ENCODE data around the gene ERGIC1.
A peak's percentile ranks its signal among the peaks of the same experiment; 100 is the strongest.

ERGIC1 gene

DNA sequence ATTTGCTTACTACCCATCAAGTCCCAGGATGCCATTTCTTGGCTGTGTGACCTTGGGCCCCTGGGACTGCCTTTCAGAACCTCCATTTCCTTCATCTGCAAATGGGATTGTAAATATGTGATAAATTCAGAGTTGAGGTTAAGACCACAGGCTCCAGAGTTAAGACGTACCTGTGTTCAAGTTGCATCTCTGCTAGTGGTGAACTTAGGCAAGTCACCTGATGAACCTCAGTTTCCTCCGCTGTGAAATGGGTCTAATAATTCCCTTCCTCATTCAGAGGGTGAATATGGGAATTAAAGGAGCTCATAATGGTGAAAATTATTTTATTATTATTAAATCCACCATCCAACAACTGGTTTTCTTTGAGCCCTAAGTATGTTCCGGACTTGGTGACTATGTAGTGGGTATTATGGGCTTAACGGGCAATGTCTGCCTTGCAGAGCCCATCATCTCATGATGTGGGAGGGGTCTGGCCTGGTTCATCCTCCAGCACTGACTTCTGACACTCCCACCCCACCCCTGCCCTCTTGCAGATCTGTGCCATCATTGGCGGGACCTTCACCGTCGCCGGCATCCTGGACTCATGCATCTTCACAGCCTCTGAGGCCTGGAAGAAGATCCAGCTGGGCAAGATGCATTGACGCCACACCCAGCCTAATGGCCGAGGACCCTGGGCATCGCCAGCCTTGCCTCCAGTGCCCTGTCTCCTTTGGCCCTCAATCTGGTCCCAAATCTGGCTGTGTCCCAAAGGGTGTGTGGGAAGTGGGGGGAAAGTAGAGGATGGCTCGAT lies 116.3 kb downstream of the ERGIC1 start:
- DNase-seq (ENCODE audit: low spot score) = no peak

DNA sequence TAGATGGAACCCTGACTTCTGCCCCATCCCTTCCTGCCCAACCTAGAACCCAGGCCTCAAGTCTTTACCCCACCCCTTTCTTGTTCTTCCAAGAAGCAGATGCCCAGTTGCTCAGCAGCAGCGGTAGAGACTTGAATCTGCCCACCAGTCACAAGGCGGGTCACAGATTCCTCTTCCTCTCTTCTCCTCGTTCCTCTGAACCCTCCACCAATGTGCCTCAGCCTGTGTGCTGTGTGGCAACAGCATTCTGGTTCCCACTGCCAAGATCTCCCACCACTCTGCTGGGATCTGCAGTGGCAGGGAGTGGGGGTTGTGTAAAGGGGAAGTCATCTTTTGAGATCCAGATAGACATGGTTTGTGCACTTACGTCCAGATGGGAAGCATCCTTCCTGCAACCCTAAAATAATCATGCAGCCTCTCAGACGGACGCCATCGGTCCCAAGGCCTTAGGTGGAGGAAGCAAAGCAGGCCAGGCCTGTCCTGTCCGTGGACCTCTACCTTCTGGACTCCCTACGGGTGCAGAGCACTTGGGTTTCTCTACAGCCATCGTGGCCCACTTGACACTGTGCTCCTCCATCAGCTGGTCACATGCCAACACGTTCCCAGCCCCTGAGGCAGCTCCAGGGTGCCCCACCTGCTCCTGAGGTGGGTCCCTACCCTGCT lies 117.5 kb downstream of the ERGIC1 start:
- no peak for DNase-seq (ENCODE audit: low spot score)

DNA sequence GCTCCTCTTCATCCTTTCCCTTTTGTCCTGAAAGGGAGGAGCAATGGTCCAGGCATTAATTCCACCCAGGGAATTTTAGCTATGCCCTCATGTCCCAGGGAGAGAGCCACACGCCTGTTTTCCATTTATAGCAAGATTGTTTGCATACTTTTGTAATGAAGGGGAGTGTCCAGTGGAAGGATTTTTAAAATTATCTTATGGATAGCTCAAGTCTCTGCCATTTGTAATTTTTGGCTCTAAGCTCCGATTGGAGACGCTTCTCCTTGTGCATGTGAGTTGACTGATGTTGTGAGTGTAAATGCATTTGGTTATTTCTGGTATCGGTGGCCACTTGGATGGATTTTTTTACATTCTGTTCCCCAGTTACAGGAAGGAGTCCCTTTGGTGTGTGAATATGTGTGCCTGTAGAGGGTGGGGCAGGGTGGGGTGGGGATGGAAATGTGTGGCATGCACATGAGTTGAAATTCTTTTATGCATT lies 118.0 kb downstream of the ERGIC1 start:
- no peak for DNase-seq (ENCODE audit: low spot score)

DNA sequence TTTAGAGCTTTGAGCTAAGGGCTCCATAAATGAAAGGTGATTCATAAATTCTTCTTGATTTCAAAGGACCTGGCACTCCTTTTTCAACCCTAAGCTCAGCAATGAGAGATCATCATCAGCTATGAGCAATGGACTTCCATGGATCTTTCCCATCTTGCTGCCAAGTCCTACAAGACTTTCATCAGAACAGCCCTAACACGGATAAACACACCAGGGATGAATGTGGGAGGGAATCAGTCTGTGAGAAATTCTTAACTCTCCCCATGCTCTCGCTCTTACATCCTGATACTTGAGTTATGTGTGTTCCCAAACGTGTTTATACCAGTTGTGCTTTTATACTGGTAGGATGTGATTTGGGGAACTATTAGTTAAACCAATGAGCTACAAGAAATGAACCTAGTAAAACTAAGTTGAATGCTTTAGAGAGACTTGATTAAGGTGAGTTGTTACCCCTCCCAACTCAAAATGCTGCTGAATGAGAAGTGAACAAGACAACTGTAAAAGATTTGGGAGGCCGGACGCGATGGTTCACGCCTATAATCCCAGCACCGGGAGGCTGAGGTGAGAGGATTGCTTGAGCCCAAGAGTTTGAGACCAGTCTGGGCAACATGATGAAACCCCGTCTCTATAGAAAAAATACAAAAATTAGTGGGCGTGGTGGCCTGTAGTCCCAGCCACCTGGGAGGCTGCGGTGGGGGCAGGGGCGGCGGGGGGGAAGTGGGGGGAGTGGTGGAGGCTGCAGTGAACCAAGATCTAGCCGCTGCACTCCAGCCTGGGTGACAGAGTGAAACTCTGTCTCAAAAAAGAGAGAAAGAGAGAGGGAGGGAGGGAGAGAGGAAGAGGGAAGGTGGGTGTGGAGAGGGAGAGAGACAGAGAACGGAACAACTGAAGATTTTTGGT lies 120.0 kb downstream of the ERGIC1 start:
- no peak for DNase-seq (ENCODE audit: low spot score)

DNA sequence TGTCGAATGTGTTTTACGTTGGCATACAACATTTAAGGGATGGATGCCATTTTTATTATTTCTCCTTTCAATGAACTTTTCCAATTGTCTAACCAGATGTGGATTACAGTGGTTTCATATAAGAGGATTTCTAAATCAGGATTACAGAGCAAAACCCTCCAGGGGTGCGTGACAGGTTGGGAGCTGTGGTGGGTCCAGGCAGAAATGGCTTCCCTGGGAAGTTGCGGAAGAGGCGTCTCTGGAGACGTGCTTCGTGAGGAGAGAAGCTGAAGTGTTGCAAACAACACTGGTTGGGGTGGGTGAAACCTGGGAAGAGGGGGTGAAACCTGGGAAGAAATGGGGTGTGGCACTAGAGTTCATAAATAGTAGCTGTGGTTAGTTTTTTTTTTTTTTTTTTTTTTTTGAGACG lies 120.7 kb downstream of the ERGIC1 start:
- no peak for DNase-seq (ENCODE audit: low spot score)

DNA sequence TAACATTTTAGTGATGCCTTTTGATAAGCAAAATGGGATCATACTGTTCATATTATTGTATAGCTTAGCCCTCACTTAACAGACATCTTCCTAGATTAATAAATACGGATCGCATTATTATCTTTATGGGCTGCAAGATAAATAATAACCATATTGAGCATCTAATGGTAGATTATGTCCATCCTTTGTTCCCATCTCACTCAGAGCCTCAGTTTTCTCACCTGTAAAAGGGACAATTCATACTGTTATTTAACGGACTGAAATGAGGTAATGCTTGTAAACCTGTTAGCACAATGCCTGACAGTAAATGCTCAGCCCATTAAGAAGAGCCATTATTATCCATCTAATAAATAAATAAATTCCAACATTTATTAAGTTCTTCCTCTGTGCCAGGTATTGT lies 122.2 kb downstream of the ERGIC1 start:
- no peak for DNase-seq (ENCODE audit: low spot score)

DNA sequence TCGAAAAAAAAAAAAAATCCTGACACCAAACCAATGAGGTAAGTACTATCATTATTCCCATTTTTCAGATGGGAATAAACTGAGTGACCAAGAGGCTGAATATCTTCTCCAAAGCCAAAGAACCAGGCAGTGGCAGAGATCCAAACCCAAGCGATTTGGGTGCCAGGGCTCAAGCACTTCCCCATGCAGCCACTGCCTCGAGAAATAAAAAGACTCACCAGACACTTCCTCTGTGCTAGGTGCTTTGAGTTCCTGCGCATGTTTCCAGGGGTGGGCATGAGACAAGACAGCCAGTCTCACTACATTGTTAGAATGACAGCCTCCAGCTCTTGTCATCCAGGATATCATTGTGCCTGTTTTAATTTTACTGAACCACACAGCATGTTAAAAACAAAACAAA lies 122.9 kb downstream of the ERGIC1 start:
- DNase-seq (ENCODE audit: low spot score) = no peak

DNA sequence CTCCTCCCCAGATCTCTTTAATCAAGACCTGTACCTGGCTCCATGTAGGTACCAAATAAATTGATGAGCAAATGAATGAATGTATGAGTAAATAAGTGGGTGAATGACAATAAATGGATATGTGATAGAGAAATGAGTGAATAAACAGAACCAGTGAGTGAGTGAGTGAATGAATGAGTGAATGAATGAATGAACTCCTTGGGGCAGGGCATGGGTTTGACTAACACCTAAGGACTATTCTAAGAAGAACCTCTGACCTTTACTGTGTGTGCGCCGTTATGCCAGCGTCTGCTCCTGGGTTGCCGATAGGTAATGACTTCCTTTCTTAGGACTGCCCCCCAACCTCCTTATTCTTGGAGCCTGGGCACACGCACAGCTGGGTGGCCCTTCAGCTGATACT lies 123.4 kb downstream of the ERGIC1 start:
- DNase-seq (ENCODE audit: low spot score) = no peak

DNA sequence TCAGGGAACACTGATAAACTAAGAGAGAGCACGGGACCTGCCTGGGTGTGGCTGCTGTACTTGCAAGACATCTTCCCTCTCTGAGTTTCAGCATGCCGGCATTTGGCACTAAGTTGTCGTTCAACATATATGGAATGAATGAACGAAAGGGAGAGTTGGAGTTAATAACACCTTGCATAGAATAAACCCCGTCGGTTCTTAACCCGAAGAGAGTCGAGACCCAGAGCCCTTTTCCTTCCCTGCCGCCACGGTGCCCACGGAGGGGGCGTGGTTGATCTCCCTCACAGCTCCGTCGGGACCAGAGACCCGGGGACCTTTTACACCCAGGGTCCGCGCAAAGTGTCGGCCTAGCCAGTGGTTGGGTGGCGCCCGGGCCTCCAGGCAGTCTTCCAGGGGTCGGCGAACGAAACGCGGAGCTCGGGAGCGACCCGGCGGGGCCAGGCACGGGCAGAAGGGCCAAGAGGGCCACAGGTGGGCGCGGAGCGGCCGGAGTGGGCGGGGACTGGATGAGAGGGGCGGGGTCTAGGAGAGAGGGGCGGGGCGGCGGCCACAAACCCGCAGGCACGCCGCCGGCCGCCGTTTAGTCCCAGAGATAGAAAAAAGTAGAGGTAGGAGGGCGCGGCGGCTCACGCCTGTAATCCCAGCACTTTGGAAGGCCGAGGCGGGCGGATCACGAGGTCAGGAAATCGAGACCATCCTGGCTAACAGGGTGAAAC lies 124.4 kb downstream of the ERGIC1 start:
- DNase-seq (ENCODE audit: low spot score) = peak; percentile 67

DNA sequence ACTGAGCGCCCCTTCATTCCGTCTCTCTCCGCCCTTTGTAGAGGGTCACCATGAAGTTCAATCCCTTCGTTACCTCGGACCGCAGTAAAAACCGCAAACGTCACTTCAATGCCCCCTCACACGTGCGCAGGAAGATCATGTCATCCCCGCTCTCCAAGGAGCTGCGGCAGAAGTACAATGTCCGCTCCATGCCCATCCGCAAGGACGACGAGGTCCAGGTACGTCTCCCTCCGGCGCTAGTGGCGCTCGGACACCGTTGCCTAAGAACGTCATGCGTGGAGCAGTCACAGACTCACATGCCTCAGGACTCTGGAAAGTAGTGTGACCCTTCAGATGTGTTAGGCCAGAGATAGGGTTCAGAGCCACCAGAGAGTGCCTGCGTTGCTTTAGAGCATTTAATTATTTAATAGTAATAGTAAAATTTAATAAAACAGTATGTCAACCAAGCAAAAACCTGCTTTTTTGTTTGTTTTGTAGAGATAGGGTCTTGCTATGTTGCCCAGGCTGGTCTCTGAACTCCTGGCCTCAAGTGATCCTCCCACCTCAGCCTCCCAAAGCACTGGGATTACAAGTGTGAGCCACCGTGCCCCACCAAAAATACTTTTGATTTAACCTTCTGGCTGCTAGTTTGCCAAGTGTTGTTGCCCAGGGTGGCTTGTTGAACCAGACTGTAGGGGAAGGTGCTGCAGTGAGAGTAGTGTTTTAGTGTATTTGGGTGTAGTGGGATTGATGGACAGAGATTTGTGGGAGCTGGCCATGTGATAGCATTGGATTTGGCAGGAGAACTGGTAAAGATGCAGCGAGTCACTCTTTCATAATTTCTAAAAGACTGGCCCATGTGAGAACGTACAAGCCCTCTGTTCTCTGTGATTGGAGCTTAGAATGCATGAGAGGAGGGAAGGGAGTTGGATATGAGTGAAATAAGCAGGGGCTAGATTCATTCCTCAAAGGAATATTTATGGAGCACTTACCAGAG lies 126.1 kb downstream of the ERGIC1 start:
- no peak for DNase-seq (ENCODE audit: low spot score)

DNA sequence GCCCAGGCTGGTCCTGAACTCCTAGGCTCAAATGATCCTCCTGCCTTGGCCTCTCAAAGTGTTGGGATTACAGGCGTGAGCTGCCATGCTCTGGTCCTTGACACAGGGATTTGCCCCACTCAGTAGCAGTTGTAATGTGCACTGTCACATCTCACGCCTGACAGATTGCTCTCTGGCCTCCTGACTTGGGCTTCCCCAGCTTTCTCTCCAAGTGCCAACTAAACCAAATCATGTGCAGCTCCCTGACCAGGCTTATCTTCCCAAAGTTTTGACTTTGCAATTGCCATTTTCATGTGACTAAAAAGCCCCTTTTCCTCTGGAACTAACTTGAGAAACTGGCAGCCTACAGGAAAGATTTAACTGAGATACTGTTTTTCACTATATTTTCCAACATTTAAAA lies 135.9 kb downstream of the ERGIC1 start:
- DNase-seq (ENCODE audit: low spot score) = no peak

DNA sequence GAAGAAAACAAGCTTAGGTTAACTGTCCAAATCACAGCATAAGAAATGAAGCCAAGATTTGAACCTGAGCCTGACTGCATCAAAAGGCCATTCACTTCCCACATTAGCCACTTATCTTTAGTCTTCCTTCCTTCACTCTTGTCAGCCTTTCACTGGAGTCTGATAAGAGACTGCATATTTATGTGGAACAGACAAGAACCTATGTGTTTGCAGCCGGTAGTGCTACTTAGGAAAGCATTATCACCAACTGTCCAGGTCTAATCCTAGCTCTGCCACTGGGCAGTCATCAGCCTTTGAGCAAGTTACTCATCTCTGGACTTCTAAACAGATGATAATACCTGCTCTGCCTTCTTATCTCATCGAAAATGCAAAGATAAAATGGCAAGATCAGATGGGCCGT lies 137.4 kb downstream of the ERGIC1 start:
- DNase-seq (ENCODE audit: low spot score) = no peak

DNA sequence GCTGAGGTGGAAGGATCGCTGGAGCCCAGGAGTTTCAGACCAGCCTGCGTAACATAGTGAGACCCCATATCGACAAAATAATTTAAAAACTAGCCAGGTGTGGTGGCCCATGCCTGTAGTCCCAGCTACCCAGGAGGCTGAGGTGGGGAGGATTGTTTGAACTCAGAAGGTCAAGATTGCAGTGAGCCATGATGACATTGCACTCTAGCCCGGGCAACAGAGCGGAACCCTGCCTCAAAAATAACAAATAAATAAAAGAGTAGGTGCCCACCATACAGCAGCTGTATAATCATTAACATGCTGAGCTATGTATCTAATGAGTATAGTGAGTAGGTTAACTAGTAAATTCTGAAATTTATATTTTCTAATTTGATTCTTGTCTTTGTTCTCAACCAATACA lies 138.5 kb downstream of the ERGIC1 start:
- no peak for DNase-seq (ENCODE audit: low spot score)

DNA sequence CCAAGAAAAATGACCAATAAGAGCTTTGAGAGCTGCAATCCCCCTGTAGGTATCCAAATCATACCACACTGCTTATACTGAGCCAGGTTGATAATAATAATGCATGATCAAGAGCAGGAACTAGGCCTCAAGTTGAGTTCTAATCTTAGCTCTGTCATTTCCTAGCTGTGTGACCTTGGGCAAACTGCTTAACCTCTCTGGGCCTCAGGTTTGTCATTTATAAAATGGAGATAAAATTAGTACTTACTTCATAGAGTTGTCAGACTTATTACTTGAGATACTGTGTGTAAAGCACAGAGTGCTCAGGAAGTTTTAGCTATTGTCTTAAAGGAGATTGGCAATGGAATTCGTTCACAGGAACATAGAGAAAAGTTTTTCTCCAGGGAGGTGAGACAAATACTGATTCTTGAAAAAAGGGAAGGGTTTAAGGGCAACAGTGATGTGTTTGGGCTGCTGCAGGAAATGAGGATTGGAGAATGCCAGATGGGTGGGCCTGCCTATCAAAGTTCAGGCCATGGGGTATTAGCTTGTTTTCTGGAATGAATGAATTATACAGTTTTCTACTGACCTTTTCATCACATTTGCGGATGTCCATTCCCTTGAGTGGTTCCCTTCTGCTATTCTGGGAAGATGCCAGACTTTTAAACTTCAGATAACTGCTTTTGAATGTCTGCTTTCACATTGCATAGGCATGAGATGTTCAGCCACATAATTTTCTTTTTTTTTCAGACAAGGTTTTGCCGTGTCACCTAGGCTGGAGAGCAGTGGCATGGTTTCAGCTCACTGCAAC lies 139.3 kb downstream of the ERGIC1 start:
- no peak for DNase-seq (ENCODE audit: low spot score)

DNA sequence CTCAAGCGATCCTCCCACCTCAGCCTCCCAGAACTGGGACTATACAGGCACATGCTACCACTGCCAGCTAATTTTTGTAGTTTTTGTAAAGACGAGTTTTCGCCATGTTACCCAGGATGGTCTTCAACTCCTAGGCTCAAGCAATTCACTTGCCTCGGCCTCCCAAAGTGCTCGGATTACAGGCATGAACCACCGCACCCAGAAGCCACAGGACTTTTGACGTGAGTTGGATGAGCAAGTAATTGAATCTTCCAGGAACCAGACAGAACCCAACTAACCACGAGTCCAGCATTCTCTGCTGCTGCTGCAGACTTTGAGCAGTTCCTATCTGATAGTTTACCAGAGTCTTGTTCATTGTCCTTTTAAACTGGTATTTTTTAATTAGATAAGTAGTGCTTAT lies 139.9 kb downstream of the ERGIC1 start:
- DNase-seq (ENCODE audit: low spot score) = no peak

DNA sequence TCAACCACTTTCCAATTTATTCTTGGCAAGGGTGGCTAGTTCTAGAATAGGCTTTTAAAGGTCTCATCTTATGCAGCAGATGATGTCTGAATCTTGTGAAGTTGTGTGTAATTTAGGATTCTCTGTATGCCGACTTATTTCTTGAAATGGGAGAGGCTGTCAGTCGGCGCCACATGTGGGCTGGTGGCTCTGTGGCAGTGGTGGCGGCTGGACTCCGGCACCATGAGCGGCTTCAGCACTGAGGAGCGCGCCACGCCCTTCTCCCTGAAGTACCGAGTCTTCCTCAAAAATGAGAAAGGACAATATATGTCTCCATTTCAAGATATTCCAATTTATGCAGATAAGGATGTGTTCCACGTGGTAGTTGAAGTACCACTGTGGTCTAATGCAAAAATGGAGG lies 141.2 kb downstream of the ERGIC1 start:
- no peak for DNase-seq (ENCODE audit: low spot score)

DNA sequence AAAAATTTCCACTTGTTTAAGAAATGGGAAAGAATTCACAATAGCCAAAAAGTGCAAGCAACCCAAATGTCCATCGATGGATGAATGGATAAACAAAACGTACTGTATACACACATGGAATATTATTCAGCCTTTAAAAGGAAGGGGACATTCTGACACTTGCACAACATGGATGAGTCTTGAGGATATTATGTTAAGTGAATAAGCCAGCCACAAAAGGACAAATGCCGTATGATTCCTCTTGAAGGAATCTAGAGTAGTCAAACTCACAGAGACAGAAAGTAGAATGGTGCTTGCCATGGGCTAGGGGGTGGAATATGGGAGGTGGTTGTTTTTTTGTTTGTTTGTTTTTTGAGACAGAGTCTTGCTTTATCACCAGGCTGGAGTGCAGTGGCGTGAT lies 145.7 kb downstream of the ERGIC1 start:
- DNase-seq (ENCODE audit: low spot score) = no peak

DNA sequence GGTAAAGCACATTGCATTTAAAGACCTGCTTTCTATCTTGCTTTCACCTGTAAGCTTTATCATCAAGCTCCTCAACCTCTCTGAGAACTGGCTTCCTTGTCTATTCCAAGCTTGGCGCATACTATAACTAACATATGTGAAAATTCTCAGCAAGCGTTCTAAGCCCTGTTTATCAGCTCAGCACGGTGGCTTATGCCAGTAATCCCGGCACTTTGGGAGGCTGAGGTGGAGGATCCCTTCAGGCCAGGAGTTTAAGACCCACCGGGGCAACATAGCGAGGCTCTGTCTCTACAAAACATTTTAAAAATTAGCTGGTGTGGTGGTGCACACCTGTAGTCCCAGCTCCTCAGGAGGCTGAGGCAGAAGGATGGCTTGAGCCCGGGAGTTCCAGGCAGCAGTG lies 147.9 kb downstream of the ERGIC1 start:
- no peak for DNase-seq (ENCODE audit: low spot score)

DNA sequence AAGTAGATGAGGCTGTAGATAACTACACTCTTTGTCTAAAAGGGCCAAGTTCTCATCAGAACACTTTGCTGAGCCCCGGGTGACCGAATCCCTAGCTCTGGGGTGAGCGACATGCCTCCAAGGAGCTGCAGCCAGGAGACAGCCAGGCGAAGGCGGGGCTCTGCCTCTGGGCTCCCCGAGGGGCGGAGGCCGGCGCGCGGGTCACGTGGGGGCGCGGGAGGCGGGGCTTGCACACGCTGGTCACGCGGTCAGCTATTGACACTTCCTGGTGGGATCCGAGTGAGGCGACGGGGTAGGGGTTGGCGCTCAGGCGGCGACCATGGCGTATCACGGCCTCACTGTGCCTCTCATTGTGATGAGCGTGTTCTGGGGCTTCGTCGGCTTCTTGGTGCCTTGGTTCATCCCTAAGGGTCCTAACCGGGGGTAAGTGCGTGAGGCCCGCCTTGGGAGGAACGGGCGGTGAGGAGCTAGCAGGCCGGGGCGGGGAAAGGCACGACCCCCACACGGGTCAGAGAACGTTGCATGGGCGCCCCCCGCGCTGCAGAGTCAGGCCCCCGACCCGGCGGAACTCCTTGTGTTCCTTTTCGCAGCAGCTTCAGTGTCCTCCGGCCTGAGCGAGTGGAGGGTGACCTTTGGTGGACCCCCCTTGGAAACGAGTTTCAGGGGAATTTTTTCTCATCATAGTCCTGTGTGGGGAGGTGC lies 149.6 kb downstream of the ERGIC1 start, which contains the start of gene ATP6V0E1:
Gene ATP6V0E1, plus strand, starts transcription at position 230 of the 702 bp plus-strand sequence. Its CDS starts 90 bp downstream, at position 320.
- peak; percentile 92 for DNase-seq (ENCODE audit: low spot score)
